Breast epithelium (tissue), 4 donors: ENCODE measurements around the gene AHRR. TPM values are rescaled to one million over a fixed set of nuclear protein-coding genes. Genes with fewer than 3 reads are reported as not detected.
"Not testable (repeated sequence)": the region's sequence is repeated elsewhere in the genome, so short reads cannot be mapped to it uniquely, and the experiment has no call there.

Experiments used
- DNase-seq, 2 donors: peaks; one replicate each; pipeline ENCODE4 v3.0.0-alpha.2; 2019; ENCODE audit warnings: low spot score in 2 of 2
- H3K27ac ChIP-seq, 2 donors: fragments of 200-600 bp; sonication (generic) in 1 of 2; one replicate each; pipeline ENCODE4 v1.5.1; 2016 to 2019; ENCODE audit warnings: mild to moderate bottlenecking in 1 of 2
- H3K27me3 ChIP-seq, 2 donors: fragments of 200-600 bp; sonication (generic) in 1 of 2; one replicate each; pipeline versions ENCODE4 v1.5.1 to v1.6.0; 2017 to 2019; ENCODE audit warnings: control low read depth in 1 of 2, mild to moderate bottlenecking in 1 of 2
- H3K36me3 ChIP-seq: fragments of 200-600 bp; one replicate; pipeline ENCODE4 v1.5.1; 2019
- H3K4me1 ChIP-seq, 2 donors: fragments of 200-600 bp; sonication (generic); one replicate each; pipeline ENCODE4 v1.5.1; 2016 to 2019; ENCODE audit warnings: control low read depth in 1 of 2
- H3K4me3 ChIP-seq, 3 donors: fragments of 200-600 bp; sonication (generic); 1 replicate in 2 of 3; 2 replicates in 1 of 3; pipeline ENCODE4 v1.5.1; 2016 to 2019; ENCODE audit warnings: mild to moderate bottlenecking in 3 of 3, moderate library complexity in 2 of 3
- H3K9me3 ChIP-seq, 2 donors: fragments of 200-600 bp; sonication (generic) in 1 of 2; one replicate each; pipeline ENCODE4 v1.5.1; 2016 to 2019; ENCODE audit warnings: control low read depth in 1 of 2
- POLR2A ChIP-seq: fragments of 450-650 bp; IDR thresholded peaks from one replicate; pipeline ENCODE4 v1.6.1; 2016; ENCODE audit warnings: antibody characterized with exemption, mild to moderate bottlenecking, moderate library complexity
- POLR2AphosphoS5 ChIP-seq, 3 donors: sonication (generic); formaldehyde crosslinking; IDR thresholded peaks; one replicate each; pipeline ENCODE4 v1.6.1; 2017; ENCODE audit warnings: antibody characterized with exemption in 3 of 3
- intact Hi-C: fragments of 100-400 bp; cut with DNase I; formaldehyde crosslinking; loops from one replicate; pipeline ENCODE4 v1.15.1; 2023; ENCODE audit warnings: low total_unique reads
- total RNA-seq, 3 donors: library from RNA; depleted of rRNA; stranded (reverse); fragments of >200 nt; gene quantifications; one replicate each; pipeline ENCODE4 v1.1.0, GENCODE V29; 2016
- TF ChIP-seq, protein P1 (sequence below), 3 donors: fragments of 450-650 bp; IDR thresholded peaks; one replicate each; pipeline ENCODE4 v1.5.1; 2016 to 2017; ENCODE audit warnings: antibody characterized with exemption in 3 of 3, mild to moderate bottlenecking in 3 of 3, moderate library complexity in 3 of 3

The AHRR gene
- total RNA-seq, 3 donors from 2014 or later = 0.88 to 0.98 TPM; not detected in 1

DNA sequence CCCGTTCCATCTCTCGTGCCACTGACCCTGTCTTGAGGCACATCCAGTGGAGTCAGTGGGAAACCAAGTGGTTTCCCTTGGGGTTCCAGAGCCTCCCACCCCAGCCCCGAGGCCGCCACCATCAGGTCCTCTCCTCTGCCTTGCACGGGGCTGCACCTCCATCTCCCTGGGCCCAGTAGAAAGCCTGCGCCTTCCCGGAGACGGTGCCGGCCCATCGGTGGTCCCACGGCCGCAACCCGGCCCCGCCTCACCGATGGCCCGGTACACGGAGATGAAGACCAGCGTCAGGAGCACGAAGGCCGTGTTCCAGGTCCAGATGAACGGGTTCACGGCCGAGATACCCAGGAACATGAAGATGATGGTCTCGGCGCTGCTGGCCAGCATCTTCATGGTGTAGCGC is 161.5 kb downstream of the AHRR start:
- no peak for DNase-seq
- H3K27me3 ChIP-seq = peaks cover 9 to 82% of the 10 kb centered on the region in 2 donors
- TF ChIP-seq POLR2A = no peak
- TF ChIP-seq, protein P1, sequence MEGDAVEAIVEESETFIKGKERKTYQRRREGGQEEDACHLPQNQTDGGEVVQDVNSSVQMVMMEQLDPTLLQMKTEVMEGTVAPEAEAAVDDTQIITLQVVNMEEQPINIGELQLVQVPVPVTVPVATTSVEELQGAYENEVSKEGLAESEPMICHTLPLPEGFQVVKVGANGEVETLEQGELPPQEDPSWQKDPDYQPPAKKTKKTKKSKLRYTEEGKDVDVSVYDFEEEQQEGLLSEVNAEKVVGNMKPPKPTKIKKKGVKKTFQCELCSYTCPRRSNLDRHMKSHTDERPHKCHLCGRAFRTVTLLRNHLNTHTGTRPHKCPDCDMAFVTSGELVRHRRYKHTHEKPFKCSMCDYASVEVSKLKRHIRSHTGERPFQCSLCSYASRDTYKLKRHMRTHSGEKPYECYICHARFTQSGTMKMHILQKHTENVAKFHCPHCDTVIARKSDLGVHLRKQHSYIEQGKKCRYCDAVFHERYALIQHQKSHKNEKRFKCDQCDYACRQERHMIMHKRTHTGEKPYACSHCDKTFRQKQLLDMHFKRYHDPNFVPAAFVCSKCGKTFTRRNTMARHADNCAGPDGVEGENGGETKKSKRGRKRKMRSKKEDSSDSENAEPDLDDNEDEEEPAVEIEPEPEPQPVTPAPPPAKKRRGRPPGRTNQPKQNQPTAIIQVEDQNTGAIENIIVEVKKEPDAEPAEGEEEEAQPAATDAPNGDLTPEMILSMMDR (IDR thresholded peaks at IDR 0.05) = no peak
- TF ChIP-seq POLR2AphosphoS5 (IDR thresholded peaks at IDR 0.05) = no peak
- H3K9me3 ChIP-seq = no peaks in the 10 kb centered on the region
- no peaks in the 10 kb centered on the region for H3K4me1 ChIP-seq
- H3K36me3 ChIP-seq = no peaks in the 10 kb centered on the region
- intact Hi-C loops = no loop called here
- H3K4me3 ChIP-seq = no peak overlapping the region
- no peak overlapping the region for H3K27ac ChIP-seq

GRCh38 chr5:483434-484140 is 162.1 kb downstream of the AHRR start:
- H3K27ac ChIP-seq = no peak overlapping the region

DNA sequence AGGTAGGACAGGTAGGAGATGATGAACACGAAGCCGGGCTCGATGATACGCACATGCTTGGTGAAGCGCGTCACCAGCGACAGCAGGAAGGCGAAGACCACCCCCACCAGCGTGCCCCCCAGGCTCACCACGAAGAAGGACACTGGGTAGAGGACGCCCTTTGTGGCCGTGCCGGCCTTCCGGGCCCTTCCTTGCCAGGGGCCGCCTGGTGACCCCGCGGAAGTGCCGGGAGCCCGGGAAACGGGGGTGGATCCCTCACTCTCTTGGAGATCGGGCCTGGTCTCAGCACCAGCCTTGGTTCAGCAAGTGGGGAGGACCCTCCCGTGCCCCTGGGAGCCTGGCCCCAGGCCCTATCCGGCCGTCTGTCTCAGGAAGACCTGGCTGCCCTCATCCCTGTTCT is 163.0 kb downstream of the AHRR start:
- H3K27me3 ChIP-seq = peaks cover 4 to 80% of the 10 kb centered on the region in 2 donors
- no peaks in the 10 kb centered on the region for H3K36me3 ChIP-seq
- intact Hi-C loops = no loop called here
- H3K27ac ChIP-seq = no peak overlapping the region
- no peak for DNase-seq
- H3K9me3 ChIP-seq = no peaks in the 10 kb centered on the region
- no peaks in the 10 kb centered on the region for H3K4me1 ChIP-seq
- H3K4me3 ChIP-seq = no peak overlapping the region
- no peak for TF ChIP-seq POLR2AphosphoS5 (IDR thresholded peaks at IDR 0.05)

More at GRCh38 chr5:483434-484140, 162.1 kb downstream of the AHRR start:
- TF ChIP-seq, protein P1 (IDR thresholded peaks at IDR 0.05) = no peak
- TF ChIP-seq POLR2AphosphoS5 (IDR thresholded peaks at IDR 0.05) = no peak
- TF ChIP-seq POLR2A = no peak
- DNase-seq = no peak
- Histone ChIP-seq H3K27me3 (peaks cover 9 to 80% of the 10 kb centered on the region in 2 donors), H3K4me1 (no peaks in the 10 kb centered on the region), H3K36me3 (no peaks in the 10 kb centered on the region), H3K4me3 (no peak overlapping the region), H3K9me3 (no peaks in the 10 kb centered on the region)
- intact Hi-C loops = no loop called here

DNA sequence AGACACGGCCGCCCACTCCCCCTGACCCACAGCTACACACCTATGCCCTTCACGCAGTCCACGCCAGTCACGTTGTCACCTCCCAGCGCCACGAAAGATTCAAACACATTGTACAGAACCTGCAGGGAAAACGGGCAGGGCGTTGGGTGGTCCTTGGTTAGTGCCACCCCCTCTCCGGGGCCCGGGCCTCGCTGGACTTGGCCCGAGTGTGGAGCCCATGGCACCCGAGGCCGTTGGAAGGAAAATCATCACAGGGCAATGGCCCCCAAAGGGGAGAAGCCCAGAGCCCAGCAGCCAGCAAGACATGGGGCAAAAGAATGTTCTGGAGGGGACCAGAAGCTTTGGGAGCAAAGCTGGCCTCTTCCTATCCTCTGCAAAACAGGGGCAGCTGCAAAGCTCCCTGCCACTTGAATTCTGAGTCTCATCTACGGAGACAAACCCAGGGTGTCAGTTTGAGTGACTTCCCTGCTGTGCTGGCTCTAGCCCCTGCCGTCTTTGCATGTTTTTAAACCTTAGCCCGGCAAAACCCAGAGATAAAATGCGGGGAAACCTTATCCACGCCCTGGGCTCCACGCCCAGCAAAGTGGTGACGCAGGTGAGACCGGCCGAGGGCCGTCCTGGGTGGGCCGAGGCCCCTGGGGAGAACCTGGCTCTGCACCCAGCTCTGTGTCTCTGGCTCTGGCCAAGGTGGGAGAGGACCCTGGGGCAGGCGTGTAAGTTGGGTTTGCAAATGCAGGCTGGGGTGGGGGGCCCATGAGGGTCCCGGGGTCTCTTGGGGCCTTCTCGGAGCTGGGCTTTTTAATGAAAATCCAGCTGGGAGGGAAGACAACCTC is 163.8 kb downstream of the AHRR start:
- no peak for DNase-seq
- TF ChIP-seq, protein P1 (IDR thresholded peaks at IDR 0.05) = no peak
- TF ChIP-seq POLR2AphosphoS5 (IDR thresholded peaks at IDR 0.05) (no peak), POLR2A (no peak)
- Histone ChIP-seq H3K9me3 (no peaks in the 10 kb centered on the region), H3K27ac (no peak overlapping the region), H3K36me3 (no peaks in the 10 kb centered on the region), H3K4me1 (no peaks in the 10 kb centered on the region), H3K27me3 (peaks cover under 1 to 80% of the 10 kb centered on the region in 2 donors), H3K4me3 (no peak overlapping the region)
- intact Hi-C loops = no loop called here

- no peak for DNase-seq
- intact Hi-C loops = no loop called here
- TF ChIP-seq POLR2AphosphoS5 (IDR thresholded peaks at IDR 0.05) (no peak), POLR2A (no peak)
- TF ChIP-seq, protein P1 (IDR thresholded peaks at IDR 0.05) = no peak
- Histone ChIP-seq H3K4me3 (no peak overlapping the region), H3K27me3 (peaks cover 0 to 80% of the 10 kb centered on the region in 2 donors), H3K36me3 (no peaks in the 10 kb centered on the region), H3K27ac (no peak overlapping the region), H3K4me1 (no peaks in the 10 kb centered on the region), H3K9me3 (no peaks in the 10 kb centered on the region)
These were observed 164.5 kb downstream of the AHRR start for GRCh38 chr5:485946-486491.

DNA sequence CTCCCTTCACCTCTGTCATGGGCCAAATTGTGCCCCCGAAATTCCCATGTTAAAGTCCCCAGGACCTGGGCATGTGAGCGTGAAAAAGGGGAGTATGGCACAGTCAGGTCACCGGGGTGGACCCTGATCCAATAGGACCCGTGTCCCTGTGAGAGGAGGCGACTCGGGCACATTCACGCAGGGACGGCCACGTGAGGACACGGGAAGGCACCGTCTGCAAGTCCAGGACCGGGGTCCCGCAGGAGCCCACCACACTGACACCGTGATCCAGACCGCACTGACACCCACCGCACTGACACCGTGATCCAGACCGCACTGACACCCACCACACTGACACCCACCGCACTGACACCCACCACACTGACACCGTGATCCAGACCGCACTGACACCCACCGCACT is 165.1 kb downstream of the AHRR start:
- H3K4me3 ChIP-seq, H3K9me3 ChIP-seq, H3K36me3 ChIP-seq, intact Hi-C loops, H3K4me1 ChIP-seq, H3K27ac ChIP-seq, DNase-seq: not testable (repeated sequence)
- peaks cover 0 to 78% of the 10 kb centered on the region in 2 donors for H3K27me3 ChIP-seq
